NB4 (cell line): ENCODE measurements around the gene HTRA3.

Experiments used
- DNase-seq: peaks from one replicate; pipeline ENCODE4 v3.0.0; 2010; ENCODE audit warnings: low read depth
- H3K4me3 ChIP-seq: one replicate; pipeline ENCODE4 v1.5.1; 2011; ENCODE audit warnings: mild to moderate bottlenecking, low read depth, low read length, moderate library complexity
- CTCF ChIP-seq: IDR thresholded peaks from one replicate; pipeline ENCODE4 v1.5.1; 2012; ENCODE audit warnings: low read depth, low read length
- MYC ChIP-seq: IDR thresholded peaks from 2 replicates; pipeline ENCODE4 v1.6.1; 2011; ENCODE audit warnings: low read depth, low read length
- POLR2A ChIP-seq: IDR thresholded peaks from 2 replicates; pipeline ENCODE4 v1.6.1; 2011; ENCODE audit warnings: mild to moderate bottlenecking; ENCODE audit not compliant: insufficient read length; ENCODE audit errors: extremely low read depth
- TF ChIP-seq, protein P1 (sequence below): IDR thresholded peaks from 2 replicates; pipeline ENCODE4 v1.6.1; 2011; ENCODE audit warnings: low read depth, low read length

Gene HTRA3

GRCh38 chr4:8257854-8258253, 11.7 kb upstream of the HTRA3 start:
- no peak overlapping the region for H3K4me3 ChIP-seq
- TF ChIP-seq, protein P1, sequence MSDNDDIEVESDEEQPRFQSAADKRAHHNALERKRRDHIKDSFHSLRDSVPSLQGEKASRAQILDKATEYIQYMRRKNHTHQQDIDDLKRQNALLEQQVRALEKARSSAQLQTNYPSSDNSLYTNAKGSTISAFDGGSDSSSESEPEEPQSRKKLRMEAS = no peak
- no peak for TF ChIP-seq MYC
- no peak for TF ChIP-seq CTCF
- TF ChIP-seq POLR2A = no peak
- no peak for DNase-seq

DNA sequence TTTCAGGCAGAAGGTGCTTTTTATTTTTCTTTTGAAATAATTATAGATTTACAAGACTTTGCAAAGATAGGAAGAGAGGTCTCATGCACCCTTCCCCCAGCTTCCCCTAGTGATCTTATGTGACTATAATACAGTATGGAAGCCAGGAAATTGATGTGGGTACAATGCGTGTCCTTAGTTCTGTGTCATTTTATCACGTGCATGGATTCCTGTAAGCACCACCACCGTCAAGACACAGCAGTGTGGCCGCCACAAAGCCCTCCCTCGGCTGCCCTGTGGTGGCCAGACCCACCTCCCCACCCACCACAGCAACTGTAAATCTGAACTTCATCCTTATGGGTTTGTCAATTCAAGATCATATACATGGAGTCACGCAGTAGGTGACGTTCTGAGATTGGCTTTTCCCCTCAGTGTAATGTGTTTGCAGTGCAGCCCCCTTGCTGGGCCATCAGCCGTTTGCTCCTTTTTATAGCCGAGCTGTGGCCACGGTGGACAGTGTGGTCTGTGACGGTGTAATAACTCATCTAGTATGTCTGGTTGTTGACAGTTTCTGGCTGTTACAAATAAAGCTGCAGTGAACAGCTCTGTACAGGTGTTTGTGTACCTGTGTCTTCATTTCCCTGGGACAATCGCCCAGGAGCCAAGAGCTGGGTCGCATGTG, 10.9 kb upstream of the HTRA3 start:
- no peak for DNase-seq
- TF ChIP-seq, protein P1 = peak; percentile 17; the same call in 1 of the 2 replicates
- no peak for TF ChIP-seq MYC
- H3K4me3 ChIP-seq = no peak overlapping the region

GRCh38 chr4:8259743-8260430, 9.7 kb upstream of the HTRA3 start:
- no peak overlapping the region for H3K4me3 ChIP-seq
- DNase-seq = no peak
- TF ChIP-seq MYC = no peak
- no peak for TF ChIP-seq CTCF
- TF ChIP-seq, protein P1 = no peak
- no peak for TF ChIP-seq POLR2A

- H3K4me3 ChIP-seq = no peak overlapping the region
- no peak for DNase-seq
- TF ChIP-seq POLR2A (no peak), MYC (no peak), CTCF (no peak)
- TF ChIP-seq, protein P1 = no peak
Observed at GRCh38 chr4:8260656-8261111, 8.9 kb upstream of the HTRA3 start.

- DNase-seq = no peak
- TF ChIP-seq, protein P1 = no peak
- TF ChIP-seq CTCF (no peak), MYC (no peak), POLR2A (no peak)
- H3K4me3 ChIP-seq = no peak overlapping the region
Observed at GRCh38 chr4:8261851-8262535, 7.6 kb upstream of the HTRA3 start.
